HEK293 (cell line): ENCODE measurements around the gene RNF151.

ENCODE experiments used
- BCL11A ChIP-seq: fragments of 450-650 bp; formaldehyde crosslinking; IDR thresholded peaks from 2 replicates; pipeline ENCODE4 v1.5.1; 2016; ENCODE audit warnings: low read depth, missing biosample characterization, missing genetic modification characterization
- ELK4 ChIP-seq: IDR thresholded peaks from 2 replicates; pipeline ENCODE4 v1.6.1; 2011; ENCODE audit warnings: mild to moderate bottlenecking, low read depth, low read length, borderline replicate concordance
- HOXA7 ChIP-seq: sonication (generic); formaldehyde crosslinking; IDR thresholded peaks from 2 replicates; pipeline ENCODE4 v1.8.1; 2022; ENCODE audit warnings: missing genetic modification reagents, borderline replicate concordance
- ZBTB11 ChIP-seq: fragments of 450-650 bp; formaldehyde crosslinking; conservative IDR thresholded peaks from 2 replicates; pipeline ENCODE4 v1.5.1; 2016; ENCODE audit warnings: low read depth, missing biosample characterization, missing genetic modification characterization
- ZEB2 ChIP-seq: fragments of 450-650 bp; formaldehyde crosslinking; IDR thresholded peaks from 2 replicates; pipeline ENCODE4 v1.5.1; 2016; ENCODE audit warnings: missing biosample characterization, missing genetic modification characterization
- ZNF157 ChIP-seq: fragments of 450-650 bp; formaldehyde crosslinking; IDR thresholded peaks from 2 replicates; pipeline ENCODE4 v1.5.1; 2016; ENCODE audit warnings: missing biosample characterization, missing genetic modification characterization
- ZNF274 ChIP-seq, 2 experiments: fragments of 200-500 bp in 1 of 2; fragments of 450-650 bp in 1 of 2; sonication (Bioruptor generic) in 1 of 2; formaldehyde crosslinking in 1 of 2; IDR thresholded peaks; 2 replicates each; pipeline versions ENCODE4 v1.5.1 to v1.6.1; 2014 to 2016; ENCODE audit warnings: borderline replicate concordance in 1 of 2, inconsistent platforms in 1 of 2, low read length in 1 of 2, missing biosample characterization in 1 of 2, missing genetic modification characterization in 1 of 2
- ZNF560 ChIP-seq: fragments of 450-650 bp; formaldehyde crosslinking; IDR thresholded peaks from 2 replicates; pipeline ENCODE4 v1.5.1; 2017; ENCODE audit warnings: missing biosample characterization, missing genetic modification characterization, borderline replicate concordance
- ZNF621 ChIP-seq: fragments of 450-650 bp; formaldehyde crosslinking; IDR thresholded peaks from 2 replicates; pipeline ENCODE4 v1.5.1; 2017; ENCODE audit warnings: missing biosample characterization, missing genetic modification characterization
- ZNF664 ChIP-seq: fragments of 450-650 bp; formaldehyde crosslinking; IDR thresholded peaks from 2 replicates; pipeline ENCODE4 v1.5.1; 2016; ENCODE audit warnings: missing biosample characterization, missing genetic modification characterization
- ZNF830 ChIP-seq: fragments of 450-650 bp; IDR thresholded peaks from 2 replicates; pipeline ENCODE4 v1.5.0; 2018; ENCODE audit warnings: missing biosample characterization, missing genetic modification characterization, low read depth, mild to moderate bottlenecking, moderate library complexity
- TF ChIP-seq, protein P1 (sequence below): fragments of 450-650 bp; formaldehyde crosslinking; IDR thresholded peaks from 2 replicates; pipeline ENCODE4 v1.5.1; 2016; ENCODE audit warnings: missing biosample characterization, missing genetic modification characterization
- TF ChIP-seq, protein P2 (sequence below): fragments of 450-650 bp; formaldehyde crosslinking; IDR thresholded peaks from 2 replicates; pipeline ENCODE4 v1.5.1; 2017; ENCODE audit warnings: missing biosample characterization, mild to moderate bottlenecking, missing genetic modification characterization, moderate library complexity

- no peak for TF ChIP-seq ZNF830 (tag by site-specific recombination)
- TF ChIP-seq BCL11A (tag by site-specific recombination) = no peak
- TF ChIP-seq, protein P1, sequence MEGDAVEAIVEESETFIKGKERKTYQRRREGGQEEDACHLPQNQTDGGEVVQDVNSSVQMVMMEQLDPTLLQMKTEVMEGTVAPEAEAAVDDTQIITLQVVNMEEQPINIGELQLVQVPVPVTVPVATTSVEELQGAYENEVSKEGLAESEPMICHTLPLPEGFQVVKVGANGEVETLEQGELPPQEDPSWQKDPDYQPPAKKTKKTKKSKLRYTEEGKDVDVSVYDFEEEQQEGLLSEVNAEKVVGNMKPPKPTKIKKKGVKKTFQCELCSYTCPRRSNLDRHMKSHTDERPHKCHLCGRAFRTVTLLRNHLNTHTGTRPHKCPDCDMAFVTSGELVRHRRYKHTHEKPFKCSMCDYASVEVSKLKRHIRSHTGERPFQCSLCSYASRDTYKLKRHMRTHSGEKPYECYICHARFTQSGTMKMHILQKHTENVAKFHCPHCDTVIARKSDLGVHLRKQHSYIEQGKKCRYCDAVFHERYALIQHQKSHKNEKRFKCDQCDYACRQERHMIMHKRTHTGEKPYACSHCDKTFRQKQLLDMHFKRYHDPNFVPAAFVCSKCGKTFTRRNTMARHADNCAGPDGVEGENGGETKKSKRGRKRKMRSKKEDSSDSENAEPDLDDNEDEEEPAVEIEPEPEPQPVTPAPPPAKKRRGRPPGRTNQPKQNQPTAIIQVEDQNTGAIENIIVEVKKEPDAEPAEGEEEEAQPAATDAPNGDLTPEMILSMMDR (tag by site-specific recombination) = no peak
- TF ChIP-seq, protein P2, sequence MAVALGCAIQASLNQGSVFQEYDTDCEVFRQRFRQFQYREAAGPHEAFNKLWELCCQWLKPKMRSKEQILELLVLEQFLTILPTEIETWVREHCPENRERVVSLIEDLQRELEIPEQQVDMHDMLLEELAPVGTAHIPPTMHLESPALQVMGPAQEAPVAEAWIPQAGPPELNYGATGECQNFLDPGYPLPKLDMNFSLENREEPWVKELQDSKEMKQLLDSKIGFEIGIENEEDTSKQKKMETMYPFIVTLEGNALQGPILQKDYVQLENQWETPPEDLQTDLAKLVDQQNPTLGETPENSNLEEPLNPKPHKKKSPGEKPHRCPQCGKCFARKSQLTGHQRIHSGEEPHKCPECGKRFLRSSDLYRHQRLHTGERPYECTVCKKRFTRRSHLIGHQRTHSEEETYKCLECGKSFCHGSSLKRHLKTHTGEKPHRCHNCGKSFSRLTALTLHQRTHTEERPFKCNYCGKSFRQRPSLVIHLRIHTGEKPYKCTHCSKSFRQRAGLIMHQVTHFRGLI (tag by site-specific recombination) = no peak
- TF ChIP-seq HOXA7 = no peak
- TF ChIP-seq ZNF621 (tag by site-specific recombination) = no peak
- TF ChIP-seq ZNF274 (IDR thresholded peaks at IDR 0.05; ENCODE audit: low read length) = no peak
- TF ChIP-seq ZNF274 (tag by site-specific recombination; IDR thresholded peaks at IDR 0.05; ENCODE audit: borderline replicate concordance) = no peak
- no peak for TF ChIP-seq ZEB2 (tag by site-specific recombination)
- no peak for TF ChIP-seq ZBTB11 (tag by site-specific recombination)
- TF ChIP-seq ZNF664 (tag by site-specific recombination) = no peak
- no peak for TF ChIP-seq ELK4
- TF ChIP-seq ZNF157 (tag by site-specific recombination) = no peak
- TF ChIP-seq ZNF560 (tag by site-specific recombination) = no peak
Observed at GRCh38 chr16:1944612-1945199, 21.9 kb upstream of the RNF151 start.
